HG02623 (cell line): ENCODE results near the gene RPTOR.
"Not testable (repeated sequence)": the region's sequence is repeated elsewhere in the genome, so short reads cannot be mapped to it uniquely, and the experiment has no call there.

Source experiments
- ATAC-seq: cut with Tn5 transposase; IDR thresholded peaks from one replicate; pipeline ENCODE4 v1.9.1; 2021; ENCODE audit warnings: moderate library complexity; ENCODE audit not compliant: unreplicated experiment

RPTOR gene

GRCh38 chr17:80513892-80514291 is 30.7 kb upstream of the RPTOR start:
- ATAC-seq: no peak

DNA sequence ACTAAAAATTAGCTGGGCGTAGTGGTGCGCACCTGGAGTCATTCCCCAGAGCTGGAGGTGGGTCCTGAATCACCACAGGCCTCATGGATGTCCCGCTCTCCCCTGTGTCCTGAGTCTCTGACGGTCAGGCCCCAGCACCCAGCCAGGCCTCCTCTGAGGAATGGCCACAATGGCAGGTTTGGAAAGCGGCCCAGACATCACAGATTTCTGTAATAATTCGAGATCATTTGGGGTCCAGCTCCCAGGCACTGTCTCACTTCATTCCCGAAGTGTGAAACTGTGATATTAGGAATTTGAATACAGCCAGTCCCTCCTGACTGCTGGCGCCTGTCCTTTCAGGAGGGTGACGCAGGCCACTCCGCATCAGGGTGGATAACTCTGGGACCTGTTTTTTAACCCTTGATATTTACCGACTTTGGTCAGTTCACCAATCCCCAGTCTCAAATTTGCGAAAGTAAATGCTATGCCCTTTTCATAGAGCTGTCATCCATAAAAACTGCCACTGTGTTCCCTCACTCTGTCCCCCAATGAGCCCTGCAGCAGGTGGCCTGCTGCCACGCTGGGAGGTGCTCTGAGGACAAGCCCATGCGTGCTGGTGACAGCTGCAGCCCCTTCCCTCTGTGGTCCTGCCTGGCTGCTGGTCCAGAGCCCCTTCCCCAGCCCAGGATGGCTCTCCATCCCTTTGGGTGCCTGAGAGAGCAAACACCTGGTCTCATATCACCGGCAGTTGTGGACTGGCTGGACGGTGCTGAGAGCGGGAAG is 28.3 kb upstream of the RPTOR start:
- ATAC-seq: no peak

GRCh38 chr17:80517641-80518040 is 27.0 kb upstream of the RPTOR start:
- ATAC-seq: no peak

DNA sequence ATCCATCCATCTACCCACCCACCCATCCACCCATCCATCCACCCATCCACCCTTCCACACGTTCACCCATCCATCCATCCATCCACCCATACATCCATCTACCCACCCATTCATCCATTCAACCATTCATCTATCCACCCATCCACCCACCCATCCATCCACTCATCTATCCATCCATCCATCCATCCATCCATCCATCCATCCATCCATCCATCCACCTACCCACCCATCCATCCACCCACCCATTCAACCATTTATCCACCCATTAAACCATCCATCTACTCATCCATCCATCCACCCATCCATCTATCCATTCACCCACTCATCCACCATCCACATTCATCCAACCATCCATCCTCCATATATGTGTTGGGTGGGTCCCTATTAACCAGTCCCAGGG is 26.2 kb upstream of the RPTOR start:
- no peak for ATAC-seq

- ATAC-seq: no peak
Measured at GRCh38 chr17:80519091-80519781, 25.4 kb upstream of the RPTOR start.

GRCh38 chr17:80520810-80521455 is 23.7 kb upstream of the RPTOR start:
- no peak for ATAC-seq

DNA sequence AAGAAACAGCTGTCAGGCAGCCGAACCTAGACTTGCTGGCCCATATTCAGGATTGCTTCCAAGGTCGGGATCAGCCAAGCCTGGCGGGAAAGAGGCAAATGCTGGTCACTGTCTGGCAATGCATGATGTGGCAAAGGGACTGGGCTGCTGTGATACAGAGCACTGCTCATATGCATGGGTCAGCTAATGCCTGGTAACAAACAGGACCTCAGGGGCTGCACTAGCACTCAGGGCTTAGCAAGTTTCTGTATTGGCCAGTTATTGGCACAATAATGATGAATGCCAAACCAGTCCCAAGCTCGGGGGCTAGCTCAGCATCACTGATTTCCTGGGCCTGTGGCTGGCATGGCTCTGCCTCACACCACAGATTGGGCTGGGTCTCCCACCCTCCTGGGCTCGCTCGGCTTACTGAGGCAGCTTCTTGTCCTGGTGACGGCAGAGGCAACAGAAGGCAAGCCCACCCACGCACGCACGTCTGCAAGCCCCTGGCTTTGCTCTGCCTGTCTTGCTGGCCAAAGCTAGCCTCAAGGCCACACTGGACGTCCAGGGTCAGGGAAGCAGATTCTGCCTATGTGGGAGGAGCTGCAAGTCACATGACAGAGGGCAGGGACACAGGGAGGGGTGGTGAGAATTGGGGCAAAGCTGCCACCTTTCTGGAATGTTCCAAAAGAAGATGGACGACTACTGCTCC is 21.4 kb upstream of the RPTOR start:
- ATAC-seq: no peak

- no peak for ATAC-seq
Measured at GRCh38 chr17:80523956-80524712, 20.5 kb upstream of the RPTOR start.

GRCh38 chr17:80526116-80526910 is 18.3 kb upstream of the RPTOR start:
- no peak for ATAC-seq

- no peak for ATAC-seq
Measured at GRCh38 chr17:80527016-80527645, 17.5 kb upstream of the RPTOR start.

DNA sequence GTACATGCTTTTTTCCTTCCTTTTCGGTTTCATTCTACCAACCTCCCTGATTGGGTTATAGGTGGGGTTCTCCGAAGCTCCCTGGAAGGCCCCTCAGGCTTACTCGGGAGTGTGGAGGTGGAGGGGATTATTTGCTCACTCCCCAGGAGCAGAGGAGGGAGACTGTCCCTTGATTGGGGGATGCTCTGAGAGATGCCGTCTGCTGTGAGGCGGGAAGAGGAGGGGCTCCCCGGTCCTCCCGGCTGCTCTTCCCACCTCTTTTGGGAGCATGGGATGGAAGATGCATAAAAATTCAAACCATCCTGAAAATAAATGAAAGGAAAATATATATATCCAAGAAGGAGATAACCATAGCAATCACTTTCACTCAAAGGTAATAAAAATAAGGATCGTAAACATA is 16.1 kb upstream of the RPTOR start:
- ATAC-seq: no peak

GRCh38 chr17:80529104-80529903 is 15.3 kb upstream of the RPTOR start:
- no peak for ATAC-seq

DNA sequence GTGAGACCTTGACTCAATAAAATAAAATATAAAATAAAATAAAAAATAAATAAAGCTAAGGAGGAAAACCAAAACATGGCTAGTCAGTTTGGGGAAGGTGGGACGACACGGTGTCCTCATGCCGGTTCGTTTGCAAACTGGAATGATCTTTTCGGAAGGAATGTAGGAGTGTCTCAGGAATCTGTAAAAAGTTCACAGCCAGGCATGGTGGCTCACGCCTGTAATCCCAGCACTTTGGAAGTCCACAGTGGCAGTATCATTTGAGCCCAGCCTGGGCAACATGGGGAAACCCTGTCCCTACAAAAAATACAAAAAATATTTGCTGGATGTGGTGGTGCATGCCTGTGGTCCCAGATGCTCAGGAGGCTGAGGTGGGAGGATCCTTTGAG is 14.7 kb upstream of the RPTOR start:
- no peak for ATAC-seq

DNA sequence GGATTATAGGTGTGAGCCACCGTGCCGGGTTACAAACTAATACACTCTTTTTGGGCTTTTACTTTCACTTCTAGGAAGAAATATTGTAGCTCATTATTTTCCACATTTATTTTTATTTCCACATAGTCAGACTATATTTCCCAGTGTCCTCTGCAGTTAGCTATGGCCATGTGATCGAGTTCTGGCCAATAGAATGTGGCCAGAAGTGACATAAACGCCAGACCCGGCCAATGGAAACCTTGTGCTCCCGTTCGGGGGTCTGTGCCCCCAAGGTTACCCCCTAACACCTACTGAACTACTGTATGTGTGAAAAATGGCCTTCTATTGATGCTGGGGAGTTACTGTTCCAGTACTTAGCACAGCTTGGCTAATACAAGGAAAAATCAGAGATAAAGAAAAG is 13.2 kb upstream of the RPTOR start:
- no peak for ATAC-seq

- not testable (repeated sequence) for ATAC-seq
Measured at GRCh38 chr17:80537386-80537785, 7.3 kb upstream of the RPTOR start.

DNA sequence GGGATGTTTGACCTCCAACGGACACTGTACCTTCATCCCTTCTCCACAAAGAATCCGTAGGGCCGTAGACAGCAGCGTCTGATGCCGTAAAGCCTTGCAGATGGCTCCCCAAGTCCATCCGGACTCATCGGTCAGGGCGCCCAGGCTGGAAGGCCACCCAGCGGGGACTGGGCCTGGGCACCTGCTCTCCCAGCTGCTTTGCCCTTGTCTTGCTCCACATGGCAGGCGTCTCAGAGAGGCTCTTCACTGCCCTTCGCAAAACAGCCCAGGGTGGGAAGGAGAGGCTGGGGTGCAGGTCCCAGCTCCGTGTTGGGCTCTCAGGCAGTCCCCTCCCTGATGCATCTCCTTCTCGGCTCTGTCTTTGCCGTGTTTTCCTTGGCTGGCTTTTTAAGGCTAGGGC is 6.2 kb upstream of the RPTOR start:
- no peak for ATAC-seq

DNA sequence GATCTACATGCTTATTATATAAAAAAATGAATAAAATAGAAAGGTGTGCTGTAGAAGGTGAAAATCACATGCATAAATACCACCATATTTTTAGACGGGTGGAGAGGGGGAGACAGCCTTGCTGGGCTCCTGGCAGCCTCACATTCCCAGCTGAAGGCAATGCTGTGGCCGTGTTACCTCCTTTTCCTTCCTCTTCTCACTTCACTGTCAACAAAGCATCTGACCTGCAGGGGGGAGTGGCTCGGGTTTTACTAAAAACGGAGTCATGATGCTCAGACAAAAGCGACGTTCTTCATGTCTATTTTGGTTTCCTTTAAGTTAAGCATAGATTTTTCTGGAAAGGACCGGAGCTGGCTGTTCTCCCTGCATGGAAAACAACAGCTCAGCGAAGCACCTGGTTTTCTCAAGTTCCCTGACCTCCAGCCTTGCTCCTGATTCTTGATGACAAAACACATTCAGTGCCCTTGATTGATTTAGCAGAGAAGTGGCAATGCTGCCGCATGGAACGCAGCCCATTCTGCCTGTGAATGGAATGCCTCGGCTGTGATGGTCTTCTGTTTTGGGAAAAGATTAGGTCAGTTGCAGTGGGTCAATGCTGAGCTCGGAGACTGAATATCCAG is 5.5 kb upstream of the RPTOR start:
- no peak for ATAC-seq

DNA sequence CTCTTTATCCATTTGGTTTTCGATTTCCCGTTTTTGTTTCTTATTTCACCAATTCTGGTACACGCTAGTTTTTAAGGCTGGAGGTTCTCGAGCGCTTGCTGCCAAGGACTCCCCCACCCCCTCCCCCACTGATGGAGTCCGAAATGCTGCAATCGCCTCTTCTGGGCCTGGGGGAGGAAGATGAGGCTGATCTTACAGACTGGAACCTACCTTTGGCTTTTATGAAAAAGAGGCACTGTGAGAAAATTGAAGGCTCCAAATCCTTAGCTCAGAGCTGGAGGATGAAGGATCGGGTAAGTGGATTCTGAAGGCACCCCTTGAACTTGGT is 825 bp downstream of the RPTOR start:
- ATAC-seq: no peak
